HEK293 (cell line): ENCODE measurements around the gene HSH2D.
A peak's percentile ranks its signal among the peaks of the same experiment; 100 is the strongest.

ENCODE experiments used
- CTCF ChIA-PET: fragments of 350-600 bp; formaldehyde crosslinking; extraction: SDS; loops from one replicate; lab custom pipeline; 2021; ENCODE audit warnings: antibody characterized with exemption; lab: Yijun Ruan, JAX
- POLR2A ChIA-PET: fragments of 300-600 bp; formaldehyde crosslinking; extraction: SDS; loops from one replicate; lab custom pipeline; 2020; ENCODE audit warnings: antibody characterized with exemption, inconsistent platforms; lab: Yijun Ruan, JAX
- H3K27ac ChIP-seq: fragments of 200-500 bp; sonication (Bioruptor generic); 2 replicates; pipeline ENCODE4 v1.5.1; 2014; ENCODE audit warnings: low read depth, low read length, control low read depth, inconsistent platforms; ENCODE audit errors: extremely low read depth
- H3K36me3 ChIP-seq, 2 experiments: fragments of 200-500 bp in 1 of 2; sonication (Bioruptor generic) in 1 of 2; 1 replicate in 1 of 2; 2 replicates in 1 of 2; pipeline ENCODE4 v1.5.1; 2014 to 2017; ENCODE audit warnings: inconsistent platforms in 2 of 2, low read length in 2 of 2; ENCODE audit not compliant: control insufficient read depth in 2 of 2, insufficient read depth in 1 of 2
- H3K4me1 ChIP-seq: fragments of 200-500 bp; sonication (Bioruptor generic); 2 replicates; pipeline ENCODE4 v1.5.1; 2014; ENCODE audit warnings: mild to moderate bottlenecking, low read length, inconsistent platforms; ENCODE audit not compliant: control insufficient read depth, insufficient read depth
- H3K4me3 ChIP-seq: 2 replicates; pipeline ENCODE4 v1.5.1; 2011; ENCODE audit warnings: low read depth, mild to moderate bottlenecking, control low read depth, low read length, moderate library complexity
- H3K9me3 ChIP-seq: fragments of 200-500 bp; sonication (Bioruptor generic); 2 replicates; pipeline ENCODE4 v1.5.1; 2014; ENCODE audit warnings: low read depth, low read length, inconsistent platforms; ENCODE audit not compliant: control insufficient read depth, insufficient read depth
- AEBP2 ChIP-seq: fragments of 450-650 bp; formaldehyde crosslinking; IDR thresholded peaks from 2 replicates; pipeline ENCODE4 v1.5.1; 2016; ENCODE audit warnings: missing biosample characterization, missing genetic modification characterization, borderline replicate concordance
- ATF2 ChIP-seq: fragments of 450-650 bp; formaldehyde crosslinking; IDR thresholded peaks from 2 replicates; pipeline ENCODE4 v1.5.1; 2016; ENCODE audit warnings: missing biosample characterization, missing genetic modification characterization, low read depth
- KLF1 ChIP-seq: fragments of 450-650 bp; formaldehyde crosslinking; IDR thresholded peaks from 2 replicates; pipeline ENCODE4 v1.5.1; 2016; ENCODE audit warnings: missing biosample characterization, missing genetic modification characterization
- KLF9 ChIP-seq: fragments of 450-650 bp; formaldehyde crosslinking; IDR thresholded peaks from 2 replicates; pipeline ENCODE4 v1.5.1; 2016; ENCODE audit warnings: missing biosample characterization, missing genetic modification characterization, low read depth
- MYNN ChIP-seq: fragments of 450-650 bp; formaldehyde crosslinking; IDR thresholded peaks from 2 replicates; pipeline ENCODE4 v1.5.1; 2016; ENCODE audit warnings: missing biosample characterization, missing genetic modification characterization, borderline replicate concordance
- SCRT1 ChIP-seq: fragments of 450-650 bp; formaldehyde crosslinking; IDR thresholded peaks from 2 replicates; pipeline ENCODE4 v1.5.1; 2016; ENCODE audit warnings: missing biosample characterization, missing genetic modification characterization, borderline replicate concordance
- ZNF121 ChIP-seq: fragments of 450-650 bp; formaldehyde crosslinking; IDR thresholded peaks from 2 replicates; pipeline ENCODE4 v1.5.1; 2016; ENCODE audit warnings: missing biosample characterization, missing genetic modification characterization
- ZNF146 ChIP-seq: fragments of 450-650 bp; formaldehyde crosslinking; IDR thresholded peaks from 2 replicates; pipeline ENCODE4 v1.5.1; 2016; ENCODE audit warnings: missing biosample characterization, missing genetic modification characterization
- ZNF311 ChIP-seq: fragments of 450-650 bp; formaldehyde crosslinking; IDR thresholded peaks from 2 replicates; pipeline ENCODE4 v1.5.1; 2017; ENCODE audit warnings: missing biosample characterization, missing genetic modification characterization, borderline replicate concordance
- ZNF324 ChIP-seq: fragments of 450-650 bp; formaldehyde crosslinking; IDR thresholded peaks from 2 replicates; pipeline ENCODE4 v1.5.1; 2016; ENCODE audit warnings: missing biosample characterization, missing genetic modification characterization
- ZNF362 ChIP-seq: fragments of 450-650 bp; formaldehyde crosslinking; IDR thresholded peaks from 2 replicates; pipeline ENCODE4 v1.5.1; 2016; ENCODE audit warnings: missing biosample characterization, missing genetic modification characterization
- ZNF423 ChIP-seq: fragments of 450-650 bp; formaldehyde crosslinking; IDR thresholded peaks from 2 replicates; pipeline ENCODE4 v1.5.1; 2016; ENCODE audit warnings: missing biosample characterization, missing genetic modification characterization
- ZNF48 ChIP-seq: fragments of 450-650 bp; formaldehyde crosslinking; IDR thresholded peaks from 2 replicates; pipeline ENCODE4 v1.5.1; 2016; ENCODE audit warnings: missing biosample characterization, missing genetic modification characterization
- ZNF555 ChIP-seq: fragments of 450-650 bp; formaldehyde crosslinking; conservative IDR thresholded peaks from 2 replicates; pipeline ENCODE4 v1.5.1; 2017; ENCODE audit warnings: missing biosample characterization, mild to moderate bottlenecking, missing genetic modification characterization, inconsistent platforms
- ZNF776 ChIP-seq: fragments of 450-650 bp; formaldehyde crosslinking; IDR thresholded peaks from 2 replicates; pipeline ENCODE4 v1.5.0; 2017; ENCODE audit warnings: missing biosample characterization, missing genetic modification characterization, borderline replicate concordance

Gene HSH2D

GRCh38 chr19:16146112-16146511 lies 2.6 kb downstream of the HSH2D start:
- TF ChIP-seq ZNF121 (tag by site-specific recombination): peak; percentile 35; the same call in 1 of the 2 replicates
- TF ChIP-seq SCRT1 (tag by site-specific recombination): no peak
- H3K9me3 ChIP-seq: no peaks in the 10 kb centered on the region
- ChIA-PET CTCF (no interaction called here), POLR2A (no interaction called here)
- no peaks in the 10 kb centered on the region for H3K4me1 ChIP-seq
- H3K36me3 ChIP-seq: no peaks in the 10 kb centered on the region
- H3K27ac ChIP-seq: no peak overlapping the region
- H3K4me3 ChIP-seq: no peak overlapping the region

GRCh38 chr19:16148443-16149229 lies 5.2 kb downstream of the HSH2D start:
- H3K4me1 ChIP-seq: no peaks in the 10 kb centered on the region
- H3K36me3 ChIP-seq: no peaks in the 10 kb centered on the region
- no peak overlapping the region for H3K4me3 ChIP-seq
- POLR2A ChIA-PET: no interaction called here
- CTCF ChIA-PET: interaction anchor here (0.6 kb wide), 1 partner anchor 95 kb away, joined by 3 read pairs; no protein-coding TSS in a partner anchor
- peak; percentile 29; the same call in 1 of the 2 replicates for TF ChIP-seq KLF1
- no peak for TF ChIP-seq ZNF776 (tag by site-specific recombination)
- TF ChIP-seq ZNF48 (tag by site-specific recombination): no peak
- no peaks in the 10 kb centered on the region for H3K9me3 ChIP-seq
- H3K27ac ChIP-seq: no peak overlapping the region

- Histone ChIP-seq H3K27ac (no peak overlapping the region), H3K36me3 (no peaks in the 10 kb centered on the region), H3K4me1 (no peaks in the 10 kb centered on the region), H3K4me3 (no peak overlapping the region), H3K9me3 (no peaks in the 10 kb centered on the region)
- ChIA-PET CTCF (interaction anchor here (0.6 kb wide), 1 partner anchor 112 kb away, joined by 3 read pairs; no protein-coding TSS in a partner anchor), POLR2A (no interaction called here)
- TF ChIP-seq MYNN (tag by site-specific recombination) (no peak), ATF2 (tag by site-specific recombination) (no peak), ZNF423 (tag by site-specific recombination) (no peak), ZNF362 (tag by site-specific recombination) (no peak), ZNF311 (tag by site-specific recombination) (no peak), AEBP2 (tag by site-specific recombination) (no peak), ZNF146 (tag by site-specific recombination) (no peak), KLF9 (peak; percentile 47), KLF1 (peak; percentile 43; the same call in 1 of the 2 replicates), ZNF555 (no peak), ZNF324 (tag by site-specific recombination) (no peak)
Measured at GRCh38 chr19:16153582-16154336, 10.3 kb downstream of the HSH2D start.
